G401 (cell line): ENCODE results near the gene COL13A1. TPM values are rescaled to one million over a fixed set of nuclear protein-coding genes. Genes with fewer than 3 reads are reported as not detected.

Source experiments
- DNase-seq: peaks from one replicate; pipeline ENCODE4 v3.0.0-alpha.2; 2015; ENCODE audit warnings: low spot score
- in situ Hi-C: cut with HindIII; loops from 2 replicates; pipeline ENCODE4 v1.10.0; 2016; ENCODE audit warnings: low sequenced_read_pairs, mixed read lengths
- total RNA-seq: library from RNA; depleted of rRNA; stranded (reverse); fragments of >200 nt; shearing (Covaris generic); gene quantifications from 2 replicates; pipeline ENCODE4 v1.2.3, GENCODE V29; 2014

COL13A1 gene
- total RNA-seq, 1 experiment from 2014 or later: 0.17 TPM

- DNase-seq: no peak
- in situ Hi-C loops: no loop called here
Observed at GRCh38 chr10:69953851-69954250, 152.1 kb downstream of the COL13A1 start.

- in situ Hi-C loops: no loop called here
- DNase-seq: peak; percentile 14
Observed at GRCh38 chr10:69955211-69955805, 153.6 kb downstream of the COL13A1 start.

GRCh38 chr10:69955897-69956740, 154.4 kb downstream of the COL13A1 start:
- in situ Hi-C loops: no loop called here
- DNase-seq: no peak

- DNase-seq: no peak
- in situ Hi-C loops: no loop called here
Observed at GRCh38 chr10:69956741-69957230, 155.1 kb downstream of the COL13A1 start.

GRCh38 chr10:69957241-69957885, 155.7 kb downstream of the COL13A1 start:
- no peak for DNase-seq
- in situ Hi-C loops: no loop called here

GRCh38 chr10:69957886-69958555, 156.3 kb downstream of the COL13A1 start:
- peak; percentile 68 for DNase-seq
- in situ Hi-C loops: no loop called here

- DNase-seq: no peak
- in situ Hi-C loops: no loop called here
Observed at GRCh38 chr10:69958556-69958902, 156.8 kb downstream of the COL13A1 start.

- in situ Hi-C loops: no loop called here
- no peak for DNase-seq
Observed at GRCh38 chr10:69959911-69960310, 158.2 kb downstream of the COL13A1 start.

GRCh38 chr10:69960606-69960987, 158.9 kb downstream of the COL13A1 start:
- in situ Hi-C loops: no loop called here
- no peak for DNase-seq

GRCh38 chr10:69960988-69961880, 159.5 kb downstream of the COL13A1 start:
- DNase-seq: no peak
- in situ Hi-C loops: no loop called here

- DNase-seq: no peak
- in situ Hi-C loops: no loop called here
Observed at GRCh38 chr10:69961881-69962745, 160.4 kb downstream of the COL13A1 start.

GRCh38 chr10:69962746-69963135, 161.0 kb downstream of the COL13A1 start:
- in situ Hi-C loops: no loop called here
- no peak for DNase-seq

GRCh38 chr10:69963178-69963834, 161.6 kb downstream of the COL13A1 start:
- DNase-seq: no peak
- in situ Hi-C loops: no loop called here

GRCh38 chr10:69963835-69964710, 162.4 kb downstream of the COL13A1 start:
- in situ Hi-C loops: no loop called here
- DNase-seq: no peak

- in situ Hi-C loops: no loop called here
- peak; percentile 90 for DNase-seq
Observed at GRCh38 chr10:69965086-69965485, 163.4 kb downstream of the COL13A1 start.

- in situ Hi-C loops: no loop called here
- DNase-seq: no peak
Observed at GRCh38 chr10:69965919-69966662, 164.4 kb downstream of the COL13A1 start.
